Caco-2 (cell line): ENCODE measurements around the gene PFKP. TPM values are rescaled to one million over a fixed set of nuclear protein-coding genes. Genes with fewer than 3 reads are reported as not detected.

Experiments used
- BruUV-seq: library from RNA; stranded (reverse); fragments of 400-500 nt; replicated peaks from 2 replicates; lab custom pipeline; 2021; lab: Mats Ljungman, UMichigan
- CTCF ChIA-PET: fragments of 300-600 bp; sonication (Branson Sonifier 250); formaldehyde crosslinking; loops from one replicate; lab custom pipeline; 2022; ENCODE audit warnings: antibody characterized with exemption; lab: Charles Lee
- POLR2A ChIA-PET: fragments of 300-600 bp; sonication (Branson Sonifier 250); formaldehyde crosslinking; loops from one replicate; lab custom pipeline; 2022; ENCODE audit warnings: antibody characterized with exemption; lab: Charles Lee
- DNase-seq, 2 experiments: peaks; one replicate each; pipeline versions ENCODE4 v3.0.0 to v3.0.0-alpha.2; 2020 to 2022
- H3K27me3 ChIP-seq: replicated peaks from 2 replicates; pipeline ENCODE4 v1.6.0; 2011; ENCODE audit warnings: low read length; ENCODE audit not compliant: control insufficient read depth, insufficient read depth
- H3K36me3 ChIP-seq: 2 replicates; pipeline ENCODE4 v1.5.1; 2011; ENCODE audit warnings: low read length; ENCODE audit not compliant: control insufficient read depth, insufficient read depth
- H3K4me1 ChIP-seq: fragments of 250-450 bp; sonication (Bioruptor Pico); 2 replicates; pipeline ENCODE4 v1.5.1; 2020; ENCODE audit warnings: mild to moderate bottlenecking
- H3K4me3 ChIP-seq: 2 replicates; pipeline ENCODE4 v1.5.1; 2011; ENCODE audit warnings: low read depth, mild to moderate bottlenecking, control low read depth, low read length
- H3K9me3 ChIP-seq: fragments of 250-450 bp; sonication (Bioruptor Pico); 2 replicates; pipeline ENCODE4 v1.5.1; 2020; ENCODE audit warnings: mild to moderate bottlenecking, moderate library complexity
- H3K27ac Mint-ChIP-seq: one replicate; pipeline ENCODE4 v1.8.0; 2022; ENCODE audit warnings: mixed read lengths; ENCODE audit not compliant: unreplicated experiment
- H3K27me3 Mint-ChIP-seq: one replicate; pipeline ENCODE4 v1.8.0; 2022; ENCODE audit warnings: mixed read lengths; ENCODE audit not compliant: insufficient read depth, unreplicated experiment
- H3K36me3 Mint-ChIP-seq: one replicate; pipeline ENCODE4 v1.8.0; 2022; ENCODE audit warnings: mild to moderate bottlenecking, mixed read lengths; ENCODE audit not compliant: insufficient read depth, unreplicated experiment
- H3K4me1 Mint-ChIP-seq: one replicate; pipeline ENCODE4 v1.8.0; 2022; ENCODE audit warnings: low read depth, mixed read lengths; ENCODE audit not compliant: unreplicated experiment
- H3K4me3 Mint-ChIP-seq: one replicate; pipeline ENCODE4 v1.8.0; 2022; ENCODE audit warnings: mild to moderate bottlenecking, moderate library complexity, mixed read lengths; ENCODE audit not compliant: unreplicated experiment
- H3K9me3 Mint-ChIP-seq: one replicate; pipeline ENCODE4 v1.8.0; 2022; ENCODE audit warnings: mixed read lengths; ENCODE audit not compliant: unreplicated experiment
- CTCF ChIP-seq, 2 experiments: fragments of 200-600 bp in 1 of 2; IDR thresholded peaks; 1 replicate in 1 of 2; 2 replicates in 1 of 2; pipeline versions ENCODE4 v1.5.1 to v1.8.0; 2011 to 2022; ENCODE audit warnings: antibody characterized with exemption in 1 of 2, control low read depth in 1 of 2, inconsistent platforms in 1 of 2, low read depth in 1 of 2, low read length in 1 of 2, mild to moderate bottlenecking in 1 of 2, moderate library complexity in 1 of 2; ENCODE audit not compliant: insufficient read depth in 1 of 2, severe bottlenecking in 1 of 2, unreplicated experiment in 1 of 2
- intact Hi-C: fragments of 100-400 bp; cut with micrococcal nuclease; formaldehyde crosslinking; loops from one replicate; pipeline ENCODE4 v1.10.0; 2022; ENCODE audit not compliant: unreplicated experiment
- total RNA-seq: library from RNA; stranded (reverse); gene quantifications from 2 replicates; pipeline ENCODE4 v1.2.3, GENCODE V29; 2022

PFKP gene
- total RNA-seq, 1 experiment from 2014 or later, result 218 TPM

- BruUV-seq, result no TSS peak
- DNase-seq, result no peak
- intact Hi-C loops, result no loop called here
- H3K9me3 Mint-ChIP-seq, result no peaks in the 10 kb centered on the region
- no peak for TF ChIP-seq CTCF (IDR thresholded peaks at IDR 0.05; ENCODE audit: insufficient read depth in 1 of 2, low read depth in 1 of 2, low read length in 1 of 2, severe bottlenecking in 1 of 2, unreplicated experiment in 1 of 2)
- peaks cover 68% of the 10 kb centered on the region for H3K36me3 Mint-ChIP-seq
- Histone ChIP-seq H3K27me3 (no peaks in the 10 kb centered on the region), H3K4me3 (no peak overlapping the region), H3K9me3 (no peaks in the 10 kb centered on the region), H3K36me3 (peaks cover 3% of the 10 kb centered on the region; the same call in 1 of the 2 replicates), H3K4me1 (no peaks in the 10 kb centered on the region)
- ChIA-PET POLR2A (no interaction called here), CTCF (no interaction called here)
- H3K4me1 Mint-ChIP-seq, result no peaks in the 10 kb centered on the region
- H3K4me3 Mint-ChIP-seq, result no peak overlapping the region
- H3K27me3 Mint-ChIP-seq, result no peaks in the 10 kb centered on the region
- H3K27ac Mint-ChIP-seq, result no peak overlapping the region
These were observed 83.0 kb downstream of the PFKP start for GRCh38 chr10:3150366-3150765.

GRCh38 chr10:3150961-3151360 lies 83.6 kb downstream of the PFKP start:
- no peaks in the 10 kb centered on the region for H3K9me3 ChIP-seq
- Mint-ChIP-seq H3K9me3 (no peaks in the 10 kb centered on the region), H3K27me3 (no peaks in the 10 kb centered on the region), H3K27ac (no peak overlapping the region), H3K36me3 (peaks cover 66% of the 10 kb centered on the region), H3K4me3 (no peak overlapping the region), H3K4me1 (no peaks in the 10 kb centered on the region)
- H3K27me3 ChIP-seq, result no peaks in the 10 kb centered on the region
- no peak for DNase-seq
- peaks cover 3% of the 10 kb centered on the region; the same call in 1 of the 2 replicates for H3K36me3 ChIP-seq
- no peak for TF ChIP-seq CTCF (IDR thresholded peaks at IDR 0.05; ENCODE audit: insufficient read depth in 1 of 2, low read depth in 1 of 2, low read length in 1 of 2, severe bottlenecking in 1 of 2, unreplicated experiment in 1 of 2)
- no peak overlapping the region for H3K4me3 ChIP-seq
- intact Hi-C loops, result no loop called here
- CTCF ChIA-PET, result no interaction called here
- no TSS peak for BruUV-seq
- H3K4me1 ChIP-seq, result no peaks in the 10 kb centered on the region
- POLR2A ChIA-PET, result no interaction called here

GRCh38 chr10:3151889-3152565 lies 84.7 kb downstream of the PFKP start:
- Histone ChIP-seq H3K36me3 (0 out of 2 replicates have a peak, but pooled peaks cover 2% of the 10 kb centered on the region), H3K4me1 (no peaks in the 10 kb centered on the region), H3K9me3 (no peaks in the 10 kb centered on the region), H3K4me3 (no peak overlapping the region), H3K27me3 (no peaks in the 10 kb centered on the region)
- no peaks in the 10 kb centered on the region for H3K9me3 Mint-ChIP-seq
- H3K36me3 Mint-ChIP-seq, result peaks cover 62% of the 10 kb centered on the region
- POLR2A ChIA-PET, result no interaction called here
- intact Hi-C loops, result no loop called here
- H3K27ac Mint-ChIP-seq, result no peak overlapping the region
- H3K27me3 Mint-ChIP-seq, result no peaks in the 10 kb centered on the region
- DNase-seq, result peak in 1 of 2 experiments; percentile 23
- CTCF ChIA-PET, result no interaction called here
- H3K4me3 Mint-ChIP-seq, result no peak overlapping the region
- no peak for TF ChIP-seq CTCF (IDR thresholded peaks at IDR 0.05; ENCODE audit: insufficient read depth in 1 of 2, low read depth in 1 of 2, low read length in 1 of 2, severe bottlenecking in 1 of 2, unreplicated experiment in 1 of 2)
- no TSS peak for BruUV-seq
- H3K4me1 Mint-ChIP-seq, result no peaks in the 10 kb centered on the region
